HepG2 (cell line): ENCODE data around the gene CCDC73. TPM values are rescaled to one million over a fixed set of nuclear protein-coding genes. Genes with fewer than 3 reads are reported as not detected.
A peak's percentile ranks its signal among the peaks of the same experiment; 100 is the strongest.

Source experiments
- ATAC-seq: fragments of 200-7000 bp; cut with Tn5 transposase; 3 replicates; pipeline ENCODE4 v1.9.1; 2020; ENCODE audit warnings: mild to moderate bottlenecking, moderate library complexity
- BruUV-seq: library from RNA; stranded (reverse); fragments of 400-500 nt; replicated peaks from 2 replicates; lab custom pipeline; 2021; lab: Mats Ljungman, UMichigan
- CTCF ChIA-PET: fragments of 300-600 bp; formaldehyde crosslinking; extraction: SDS; loops from one replicate; lab custom pipeline; 2021; ENCODE audit warnings: low total read pairs, inconsistent platforms, low intra/inter-chr PET ratio; lab: Yijun Ruan, JAX
- POLR2A ChIA-PET: fragments of 350-600 bp; sonication (Branson Sonifier 250); formaldehyde crosslinking; loops from one replicate; lab custom pipeline; 2020; ENCODE audit warnings: antibody characterized with exemption, inconsistent platforms; lab: Yijun Ruan, JAX
- DNase-seq: peaks from one replicate; pipeline ENCODE4 v3.0.0-alpha.2; 2015; ENCODE audit warnings: low spot score
- FAIRE-seq: peaks from 3 replicates; lab custom pipeline; 2011; peaks lifted over from hg19 to GRCh38; lab: Jason Lieb, UNC
- H2AFZ ChIP-seq: one replicate; pipeline ENCODE4 v1.6.1; 2011; ENCODE audit warnings: low read length, inconsistent platforms
- H3K27ac ChIP-seq: fragments of 300-600 bp; 3 replicates; pipeline ENCODE4 v1.8.0; 2011; ENCODE audit warnings: mixed run types, mild to moderate bottlenecking, mixed read lengths, low read length, inconsistent platforms; ENCODE audit not compliant: insufficient read depth; ENCODE audit errors: extremely low read length
- H3K27me3 ChIP-seq, 2 experiments: fragments of 200-600 bp in 1 of 2; 2 replicates in 1 of 2; 3 replicates in 1 of 2; pipeline versions ENCODE4 v1.6.0 to v1.8.0; 2011; ENCODE audit warnings: low read length in 2 of 2, mild to moderate bottlenecking in 2 of 2, moderate library complexity in 2 of 2, inconsistent platforms in 1 of 2; ENCODE audit not compliant: insufficient read depth in 2 of 2, control insufficient read depth in 1 of 2
- H3K36me3 ChIP-seq, 2 experiments: fragments of 200-600 bp in 1 of 2; replicated peaks in 1 of 2; 2 replicates in 1 of 2; 3 replicates in 1 of 2; pipeline versions ENCODE4 v1.5.1 to v1.8.0; 2011; ENCODE audit warnings: low read length in 2 of 2, inconsistent platforms in 1 of 2; ENCODE audit not compliant: insufficient read depth in 2 of 2, control insufficient read depth in 1 of 2
- H3K4me1 ChIP-seq: 2 replicates; pipeline ENCODE4 v1.5.1; 2012; ENCODE audit warnings: low read length, inconsistent platforms; ENCODE audit not compliant: insufficient read depth
- H3K4me2 ChIP-seq: 2 replicates; pipeline ENCODE4 v1.6.0; 2011; ENCODE audit warnings: low read depth, low read length, inconsistent platforms
- H3K4me3 ChIP-seq, 3 experiments: fragments of 200-600 bp in 1 of 3; sonication (generic), shearing (Covaris generic) in 1 of 3; replicated peaks in 1 of 3; 2 replicates each; pipeline ENCODE4 v1.5.1; 2011 to 2016; ENCODE audit warnings: low read length in 3 of 3, inconsistent platforms in 2 of 3, low read depth in 2 of 3, mild to moderate bottlenecking in 2 of 3, control low read depth in 1 of 3, mixed read lengths in 1 of 3; ENCODE audit not compliant: insufficient read depth in 1 of 3
- H3K79me2 ChIP-seq: one replicate; pipeline ENCODE4 v1.6.1; 2011; ENCODE audit warnings: low read length, inconsistent platforms; ENCODE audit not compliant: insufficient read depth
- H3K9ac ChIP-seq: 2 replicates; pipeline ENCODE4 v1.6.0; 2011; ENCODE audit warnings: mild to moderate bottlenecking, low read depth, low read length, inconsistent platforms; ENCODE audit not compliant: insufficient read depth
- H3K9me3 ChIP-seq: 2 replicates; pipeline ENCODE4 v1.5.1; 2012; ENCODE audit warnings: mild to moderate bottlenecking, low read length
- H4K20me1 ChIP-seq: 2 replicates; pipeline ENCODE4 v1.6.0; 2011; ENCODE audit warnings: inconsistent platforms, mild to moderate bottlenecking, low read length, moderate library complexity; ENCODE audit not compliant: insufficient read depth
- GABPB1 ChIP-seq: IDR thresholded peaks from 2 replicates; pipeline ENCODE4 v1.6.1; 2016; ENCODE audit warnings: mild to moderate bottlenecking, missing genetic modification reagents, moderate library complexity, missing compliant biosample characterization
- GATAD2A ChIP-seq: IDR thresholded peaks from 2 replicates; pipeline ENCODE4 v1.6.1; 2016
- HOXA9 ChIP-seq: sonication (generic); formaldehyde crosslinking; IDR thresholded peaks from 2 replicates; pipeline ENCODE4 v1.8.1; 2022; ENCODE audit warnings: missing genetic modification reagents, mild to moderate bottlenecking, moderate library complexity, borderline replicate concordance
- NFIC ChIP-seq: IDR thresholded peaks from 2 replicates; pipeline ENCODE4 v1.6.1; 2012; ENCODE audit warnings: mild to moderate bottlenecking, low read length, inconsistent platforms
- NR2C2 ChIP-seq: sonication (generic); formaldehyde crosslinking; IDR thresholded peaks from 2 replicates; pipeline ENCODE4 v1.4.0; 2020; ENCODE audit warnings: missing genetic modification reagents, mild to moderate bottlenecking, moderate library complexity, borderline replicate concordance
- SNAPC4 ChIP-seq: sonication (generic); formaldehyde crosslinking; IDR thresholded peaks from 2 replicates; pipeline ENCODE4 v1.4.0; 2020; ENCODE audit warnings: mild to moderate bottlenecking, missing genetic modification reagents
- TARDBP ChIP-seq: sonication (generic); formaldehyde crosslinking; IDR thresholded peaks from 2 replicates; pipeline ENCODE4 v1.8.0; 2022; ENCODE audit warnings: mild to moderate bottlenecking, missing genetic modification reagents
- ZBTB42 ChIP-seq: sonication (generic); formaldehyde crosslinking; IDR thresholded peaks from 2 replicates; pipeline ENCODE4 v1.5.0; 2020; ENCODE audit warnings: mild to moderate bottlenecking, missing genetic modification reagents
- ZNF20 ChIP-seq: sonication (generic); formaldehyde crosslinking; IDR thresholded peaks from 2 replicates; pipeline ENCODE4 v1.4.0; 2020; ENCODE audit warnings: mild to moderate bottlenecking, moderate library complexity, missing genetic modification reagents
- ZNF350 ChIP-seq: sonication (generic); formaldehyde crosslinking; IDR thresholded peaks from 2 replicates; pipeline ENCODE4 v1.4.0; 2020; ENCODE audit warnings: mild to moderate bottlenecking, low read depth, missing genetic modification reagents, borderline replicate concordance
- ZNF672 ChIP-seq: sonication (generic); formaldehyde crosslinking; IDR thresholded peaks from 2 replicates; pipeline ENCODE4 v1.8.1; 2022; ENCODE audit warnings: missing genetic modification reagents
- WGBS: methylation state at CpG from one replicate; pipeline ENCODE4 v1.1.6; 2017; ENCODE audit warnings: low lambda C conversion rate; 5-methylcytosine and 5-hydroxymethylcytosine counted together
- in situ Hi-C: cut with HindIII; loops from 2 replicates; pipeline ENCODE4 v1.10.0; 2017; ENCODE audit warnings: low pct_unique_long_range_greater_than_20kb; ENCODE audit not compliant: extremely low pct_ligation_motif_present
- intact Hi-C: fragments of 100-400 bp; cut with micrococcal nuclease; formaldehyde crosslinking; loops from one replicate; pipeline ENCODE4 v1.10.0; 2022; ENCODE audit not compliant: unreplicated experiment
- polyA plus RNA-seq, 8 experiments: library from polyadenylated mRNA; depleted of rRNA in 3 of 8; stranded (reverse) in 7 of 8; unstranded in 1 of 8; fragments of >200 nt; fragmentation: Illumina TruSeq in 4 of 8; extraction: Trizol in 4 of 8; gene quantifications; 2 replicates each; pipeline versions ENCODE4 v1.2.1 to v1.2.3, GENCODE V29; 2011 to 2016; ENCODE audit warnings: low read depth in 4 of 8, missing spikeins in 1 of 8, mixed read lengths in 1 of 8; ENCODE audit not compliant: insufficient read depth in 1 of 8
- total RNA-seq, 5 experiments: library from RNA; depleted of rRNA; stranded (reverse); fragments of >200 nt; fragmentation: Illumina TruSeq; extraction: Trizol; gene quantifications; 2 replicates each; pipeline ENCODE4 v1.2.3, GENCODE V29; 2016; ENCODE audit warnings: low read depth in 1 of 5
- TF ChIP-seq, protein P1 (sequence below): sonication (generic); formaldehyde crosslinking; IDR thresholded peaks from 2 replicates; pipeline ENCODE4 v1.4.0; 2020; ENCODE audit warnings: missing genetic modification reagents, borderline replicate concordance

The CCDC73 gene
- total and polyA plus RNA-seq, 2 of the 13 experiments (the other 11 are each of a cell fraction or from before 2014, with no cell fraction given) = 0.01 to 0.11 TPM

DNA sequence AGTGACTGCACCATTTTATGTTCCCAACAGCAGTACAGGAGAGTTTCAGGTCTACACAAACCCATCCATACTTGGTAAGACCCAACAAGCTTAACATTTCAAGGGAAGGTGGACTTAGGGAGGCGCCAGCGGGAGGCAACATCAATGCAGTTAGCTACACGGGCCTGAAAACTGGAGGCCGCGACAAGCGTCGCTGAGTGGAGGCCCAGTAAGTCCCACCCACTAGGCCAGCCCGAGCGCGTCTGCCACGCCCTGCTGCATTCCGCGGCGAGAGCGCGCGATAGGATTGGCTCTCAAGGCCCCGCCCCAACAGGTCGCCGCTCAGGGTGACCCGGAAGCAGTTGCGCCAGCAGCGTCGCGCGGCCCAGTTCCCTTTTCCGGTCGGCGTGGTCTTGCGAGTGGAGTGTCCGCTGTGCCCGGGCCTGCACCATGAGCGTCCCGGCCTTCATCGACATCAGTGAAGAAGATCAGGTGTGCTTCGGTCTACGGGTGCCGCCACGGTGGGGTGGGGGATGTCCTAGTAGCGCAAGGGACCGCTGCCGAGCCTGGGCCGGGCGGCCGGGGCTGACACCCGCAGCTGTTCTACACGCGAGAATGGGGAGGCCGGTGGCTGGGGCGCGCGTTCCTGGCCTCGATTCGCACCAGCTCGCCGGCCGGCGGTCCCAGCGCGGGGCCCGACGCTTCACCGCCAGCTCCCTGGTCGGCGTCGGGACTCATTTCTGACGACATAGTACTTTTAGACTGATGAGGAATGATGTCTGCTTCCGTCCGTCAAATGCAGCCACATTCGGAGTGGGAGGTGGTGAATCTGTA is 210.8 kb downstream of the CCDC73 start, which contains the start of gene EIF3M:
Gene EIF3M, plus strand, starts transcription at position 373 of the 813 bp plus-strand sequence. Its CDS starts 57 bp downstream, at position 430.
- H3K27me3 ChIP-seq = no peaks in the 10 kb centered on the region; a peak in 1 of 5 replicates
- WGBS = 0% methylated on average over 12 of the region's 70 CpGs
- peak; percentile 91 for DNase-seq
- peak; percentile 98 for ATAC-seq
- peaks cover 0 to 4% of the 10 kb centered on the region in 2 experiments; a peak in 3 of 5 replicates for H3K36me3 ChIP-seq
- peak within 1 kb of the TSS; percentile 90 for H3K9ac ChIP-seq
- peaks cover 48% of the 10 kb centered on the region for H3K4me1 ChIP-seq
- H3K27ac ChIP-seq = peak within 1 kb of the TSS; percentile 82
- intact Hi-C loops (loop anchor here (5.0 kb wide), 1 partner anchor 136 kb away; no protein-coding TSS in a partner anchor), in situ Hi-C loops (no loop called here)
- no peak for FAIRE-seq
- POLR2A ChIA-PET = interaction anchor here (0.8 to 1.0 kb wide), 2 partner anchors 19 to 1214 kb away, joined by 3 to 4 read pairs; partner anchors contain the start of genes DCDC1 and DNAJC24
- H3K79me2 ChIP-seq = peaks cover 45% of the 10 kb centered on the region
- peak within 1 kb of the TSS; percentile 88 for H3K4me2 ChIP-seq
- no peaks in the 10 kb centered on the region for H3K9me3 ChIP-seq
- peaks cover 34% of the 10 kb centered on the region for H4K20me1 ChIP-seq
- peak within 1 kb of the TSS; percentile 66 to 99 (median 88) for H3K4me3 ChIP-seq
- CTCF ChIA-PET = no interaction called here
- no TSS peak for BruUV-seq
- peak within 1 kb of the TSS; percentile 100 for H2AFZ ChIP-seq
- TF ChIP-seq, protein P1, sequence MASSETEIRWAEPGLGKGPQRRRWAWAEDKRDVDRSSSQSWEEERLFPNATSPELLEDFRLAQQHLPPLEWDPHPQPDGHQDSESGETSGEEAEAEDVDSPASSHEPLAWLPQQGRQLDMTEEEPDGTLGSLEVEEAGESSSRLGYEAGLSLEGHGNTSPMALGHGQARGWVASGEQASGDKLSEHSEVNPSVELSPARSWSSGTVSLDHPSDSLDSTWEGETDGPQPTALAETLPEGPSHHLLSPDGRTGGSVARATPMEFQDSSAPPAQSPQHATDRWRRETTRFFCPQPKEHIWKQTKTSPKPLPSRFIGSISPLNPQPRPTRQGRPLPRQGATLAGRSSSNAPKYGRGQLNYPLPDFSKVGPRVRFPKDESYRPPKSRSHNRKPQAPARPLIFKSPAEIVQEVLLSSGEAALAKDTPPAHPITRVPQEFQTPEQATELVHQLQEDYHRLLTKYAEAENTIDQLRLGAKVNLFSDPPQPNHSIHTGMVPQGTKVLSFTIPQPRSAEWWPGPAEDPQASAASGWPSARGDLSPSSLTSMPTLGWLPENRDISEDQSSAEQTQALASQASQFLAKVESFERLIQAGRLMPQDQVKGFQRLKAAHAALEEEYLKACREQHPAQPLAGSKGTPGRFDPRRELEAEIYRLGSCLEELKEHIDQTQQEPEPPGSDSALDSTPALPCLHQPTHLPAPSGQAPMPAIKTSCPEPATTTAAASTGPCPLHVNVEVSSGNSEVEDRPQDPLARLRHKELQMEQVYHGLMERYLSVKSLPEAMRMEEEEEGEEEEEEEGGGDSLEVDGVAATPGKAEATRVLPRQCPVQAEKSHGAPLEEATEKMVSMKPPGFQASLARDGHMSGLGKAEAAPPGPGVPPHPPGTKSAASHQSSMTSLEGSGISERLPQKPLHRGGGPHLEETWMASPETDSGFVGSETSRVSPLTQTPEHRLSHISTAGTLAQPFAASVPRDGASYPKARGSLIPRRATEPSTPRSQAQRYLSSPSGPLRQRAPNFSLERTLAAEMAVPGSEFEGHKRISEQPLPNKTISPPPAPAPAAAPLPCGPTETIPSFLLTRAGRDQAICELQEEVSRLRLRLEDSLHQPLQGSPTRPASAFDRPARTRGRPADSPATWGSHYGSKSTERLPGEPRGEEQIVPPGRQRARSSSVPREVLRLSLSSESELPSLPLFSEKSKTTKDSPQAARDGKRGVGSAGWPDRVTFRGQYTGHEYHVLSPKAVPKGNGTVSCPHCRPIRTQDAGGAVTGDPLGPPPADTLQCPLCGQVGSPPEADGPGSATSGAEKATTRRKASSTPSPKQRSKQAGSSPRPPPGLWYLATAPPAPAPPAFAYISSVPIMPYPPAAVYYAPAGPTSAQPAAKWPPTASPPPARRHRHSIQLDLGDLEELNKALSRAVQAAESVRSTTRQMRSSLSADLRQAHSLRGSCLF (CRISPR knock-in tag) = no peak
- TF ChIP-seq GABPB1 (CRISPR knock-in tag) (peak; percentile 100), TARDBP (CRISPR knock-in tag) (peak; percentile 80; the same call in 1 of the 2 replicates), NFIC (no peak), GATAD2A (CRISPR knock-in tag) (0 out of 2 replicates have a peak, but pooled peaks have one; percentile 8), ZBTB42 (no peak), SNAPC4 (CRISPR knock-in tag) (no peak), ZNF350 (CRISPR knock-in tag) (peak; percentile 93), ZNF20 (CRISPR knock-in tag) (no peak), HOXA9 (CRISPR knock-in tag) (no peak), NR2C2 (CRISPR knock-in tag) (peak; percentile 100), ZNF672 (no peak)
